Measurements from ENCODE around the gene TMEM164. TPM values are rescaled to one million over a fixed set of nuclear protein-coding genes. Genes with fewer than 3 reads are reported as not detected.

Gene TMEM164
- total and polyA plus RNA-seq, 2 experiments from 2014 or later = 3.4 to 17.2 TPM

- no peak overlapping the region for H3K27ac Mint-ChIP-seq
- Histone ChIP-seq H3F3A (replicated peaks; ENCODE audit: low read depth) (no peaks in the 10 kb centered on the region), H3K36me3 (ENCODE audit: insufficient read depth) (no peaks in the 10 kb centered on the region), H4K20me1 (replicated peaks; ENCODE audit: insufficient read depth) (no peaks in the 10 kb centered on the region), H3K79me2 (replicated peaks; ENCODE audit: insufficient read depth) (no peaks in the 10 kb centered on the region), H3K27me3 (ENCODE audit: insufficient read depth) (no peaks in the 10 kb centered on the region), H2AFZ (no peak overlapping the region), H3K4me3 (no peak overlapping the region), H3K4me1 (ENCODE audit: insufficient read depth) (no peaks in the 10 kb centered on the region), H3K4me2 (no peak overlapping the region), H3K27ac (ENCODE audit: low read depth) (no peak overlapping the region), H3K9me2 (ENCODE audit: insufficient read depth) (no peaks in the 10 kb centered on the region)
- TF ChIP-seq CREB1 (CRISPR knock-in tag; IDR thresholded peaks at IDR 0.05; ENCODE audit: low read depth) (no peak), STAT1 (IDR thresholded peaks at IDR 0.05; ENCODE audit: unreplicated experiment) (no peak), EZH2 (IDR thresholded peaks at IDR 0.05; ENCODE audit: low read depth, unreplicated experiment) (no peak), JUNB (IDR thresholded peaks at IDR 0.05; ENCODE audit: unreplicated experiment) (no peak), POLR2AphosphoS5 (IDR thresholded peaks at IDR 0.05; ENCODE audit: low read depth) (no peak)
- peaks cover 3% of the 10 kb centered on the region; the same call in 2 of the 3 replicates for H3K36me3 Mint-ChIP-seq (ENCODE audit: low read depth)
- peaks cover 4% of the 10 kb centered on the region; the same call in 2 of the 3 replicates for H3K9me3 Mint-ChIP-seq
- H3K4me1 Mint-ChIP-seq = peaks cover 20% of the 10 kb centered on the region
- peaks cover 3% of the 10 kb centered on the region for H3K27me3 Mint-ChIP-seq (ENCODE audit: insufficient read depth, low read depth, poor library complexity)
- ATAC-seq = no peak
- no peak overlapping the region for H3K4me3 Mint-ChIP-seq
- DNase-seq (ENCODE audit: low spot score) = no peak
Observed at GRCh38 chrX:110181459-110182137, 178.7 kb downstream of the TMEM164 start.

DNA sequence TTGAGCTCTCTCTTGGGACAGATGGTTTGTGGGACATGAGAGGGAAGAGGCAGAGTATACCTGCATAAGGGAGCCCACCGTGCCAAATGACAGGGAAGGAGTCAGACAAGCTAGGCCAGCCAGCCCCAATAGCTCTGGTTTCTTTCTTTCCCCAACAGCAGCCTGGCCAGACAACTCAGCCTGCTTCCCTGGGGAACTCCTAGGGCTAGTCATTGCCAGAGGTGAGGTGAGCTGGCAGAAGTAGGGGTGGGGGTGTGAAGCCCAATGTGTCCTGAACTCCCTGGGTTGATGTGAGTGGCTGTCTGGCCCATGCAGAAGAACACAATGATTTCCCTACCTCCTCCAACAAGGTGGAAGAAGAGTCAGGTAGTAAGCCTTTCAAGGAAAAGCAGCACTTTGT, 179.4 kb downstream of the TMEM164 start:
- H3K4me2 ChIP-seq = no peak overlapping the region
- no peak for ATAC-seq
- no peak overlapping the region for H3K27ac Mint-ChIP-seq

More for the DNA sequence above, 179.4 kb downstream of the TMEM164 start:
- peaks cover 3% of the 10 kb centered on the region; the same call in 2 of the 3 replicates for H3K36me3 Mint-ChIP-seq (ENCODE audit: low read depth)
- no peak overlapping the region for H2AFZ ChIP-seq
- no peaks in the 10 kb centered on the region for H3K79me2 ChIP-seq (replicated peaks; ENCODE audit: insufficient read depth)
- no peaks in the 10 kb centered on the region for H3K27me3 ChIP-seq (ENCODE audit: insufficient read depth)
- no peak overlapping the region for H3K4me3 Mint-ChIP-seq
- no peaks in the 10 kb centered on the region for H3K4me1 ChIP-seq (ENCODE audit: insufficient read depth)
- no peak for DNase-seq (ENCODE audit: low spot score)
- H3K36me3 ChIP-seq (ENCODE audit: insufficient read depth) = no peaks in the 10 kb centered on the region
- no peak overlapping the region for H3K27ac ChIP-seq (ENCODE audit: low read depth)
- H3K9me2 ChIP-seq (ENCODE audit: insufficient read depth) = no peaks in the 10 kb centered on the region
- TF ChIP-seq REST (IDR thresholded peaks at IDR 0.05; ENCODE audit: unreplicated experiment) (no peak), STAT1 (IDR thresholded peaks at IDR 0.05; ENCODE audit: unreplicated experiment) (no peak), POLR2AphosphoS5 (IDR thresholded peaks at IDR 0.05; ENCODE audit: low read depth) (no peak), EZH2phosphoT487 (IDR thresholded peaks at IDR 0.05; ENCODE audit: unreplicated experiment) (no peak)
- H3K27me3 Mint-ChIP-seq (ENCODE audit: insufficient read depth, low read depth, poor library complexity) = peaks cover 3% of the 10 kb centered on the region
- no peaks in the 10 kb centered on the region for H3F3A ChIP-seq (replicated peaks; ENCODE audit: low read depth)
- no peak overlapping the region for H3K4me3 ChIP-seq
- peaks cover 4% of the 10 kb centered on the region; the same call in 2 of the 3 replicates for H3K9me3 Mint-ChIP-seq
- peaks cover 20% of the 10 kb centered on the region for H3K4me1 Mint-ChIP-seq
- H4K20me1 ChIP-seq (replicated peaks; ENCODE audit: insufficient read depth) = no peaks in the 10 kb centered on the region
